Adrenal gland (tissue), 12 donors: ENCODE results near the gene UBXN6. TPM values are rescaled to one million over a fixed set of nuclear protein-coding genes. Genes with fewer than 3 reads are reported as not detected.
A peak's percentile ranks its signal among the peaks of the same experiment; 100 is the strongest.

ENCODE experiments used
- DNase-seq, 7 donors: peaks; one replicate each; pipeline ENCODE4 v3.0.0-alpha.2; 2019 to 2020
- H3K27ac ChIP-seq, 5 donors: fragments of 200-600 bp; sonication (generic) in 4 of 5; 1 replicate in 3 of 5; 2 replicates in 2 of 5; pipeline versions ENCODE4 v1.5.1 to v1.8.0; 2016 to 2020; ENCODE audit warnings: mild to moderate bottlenecking in 1 of 5
- H3K27me3 ChIP-seq: fragments of 200-600 bp; 2 replicates; pipeline ENCODE4 v1.8.0; 2021
- H3K36me3 ChIP-seq, 2 donors: fragments of 200-600 bp; replicated peaks in 1 of 2; 1 replicate in 1 of 2; 2 replicates in 1 of 2; pipeline versions ENCODE4 v1.5.1 to v1.8.0; 2018 to 2022
- H3K4me1 ChIP-seq, 2 donors: fragments of 200-600 bp; replicated peaks in 1 of 2; 1 replicate in 1 of 2; 2 replicates in 1 of 2; pipeline versions ENCODE4 v1.5.1 to v1.8.0; 2018 to 2021
- H3K4me3 ChIP-seq, 4 donors: fragments of 200-600 bp; sonication (generic) in 3 of 4; one replicate each; pipeline ENCODE4 v1.5.1; 2016 to 2018
- H3K9me3 ChIP-seq, 3 donors: fragments of 200-600 bp; sonication (generic) in 1 of 3; replicated peaks in 1 of 3; 1 replicate in 2 of 3; 2 replicates in 1 of 3; pipeline versions ENCODE4 v1.5.1 to v1.8.0; 2016 to 2021
- CTCF ChIP-seq, 6 experiments: fragments of 450-650 bp in 4 of 6; fragments of 200-600 bp in 2 of 6; sonication (generic) in 1 of 6; IDR thresholded peaks; 1 replicate in 5 of 6; 2 replicates in 1 of 6; pipeline versions ENCODE4 v1.5.1 to v1.8.0; 2016 to 2021; ENCODE audit warnings: antibody characterized with exemption in 6 of 6, mild to moderate bottlenecking in 2 of 6, moderate library complexity in 1 of 6
- POLR2A ChIP-seq, 2 donors: fragments of 450-650 bp; IDR thresholded peaks; one replicate each; pipeline ENCODE4 v1.6.1; 2017; ENCODE audit warnings: antibody characterized with exemption in 2 of 2, mild to moderate bottlenecking in 2 of 2, moderate library complexity in 1 of 2
- WGBS, 4 donors: extraction: QIAGEN DNeasy Blood & Tissue Kit in 2 of 4; methylation state at CpG; one replicate each; pipeline versions ENCODE4 v1.1.5 to v1.1.7; 2013 to 2017; 5-methylcytosine and 5-hydroxymethylcytosine counted together
- intact Hi-C, 2 donors: fragments of 100-400 bp; cut with DNase I; formaldehyde crosslinking; loops; one replicate each; pipeline versions ENCODE4 v1.14.1 to v1.15.0; 2022 to 2023
- polyA plus RNA-seq, 3 donors: library from polyadenylated mRNA; stranded (reverse); fragments of 200-250 nt in 2 of 3; fragments of 350-450 nt in 1 of 3; fragmentation: Illumina TruSeq in 1 of 3; extraction: RNeasy Lipid Tissue Mini Kit (QIAGEN cat#74804) in 1 of 3; gene quantifications; one replicate each; pipeline ENCODE4 v1.2.3, GENCODE V29; 2013 to 2014
- total RNA-seq, 9 donors: library from RNA; depleted of rRNA in 4 of 9; stranded (reverse); fragments of >200 nt in 4 of 9; fragments of 120-200 nt in 1 of 9; fragmentation: NEBNext Ultra II Directional in 1 of 9; extraction: Animal tissue kit (Norgen Biotek cat#: 25700) in 1 of 9; gene quantifications; one replicate each; pipeline versions ENCODE4 v1.1.0 to v1.2.4, GENCODE V29; 2013 to 2023
- donor health status: healthy with polysubstance abuse.
- donor health status: Bipolar disorder and iron deficiency.
- donor health status: DM: yes; HTN: yes; CAD: no.
- donor health status: DM: no; HTN: no; CAD: no.
- donor health status: DM: no; HTN: no; CAD: no.
- donor health status: DM: yes; HTN: yes; CAD: no.

The UBXN6 gene
- total and polyA plus RNA-seq, 12 donors, result 53.9 to 317 (median 254) TPM

DNA sequence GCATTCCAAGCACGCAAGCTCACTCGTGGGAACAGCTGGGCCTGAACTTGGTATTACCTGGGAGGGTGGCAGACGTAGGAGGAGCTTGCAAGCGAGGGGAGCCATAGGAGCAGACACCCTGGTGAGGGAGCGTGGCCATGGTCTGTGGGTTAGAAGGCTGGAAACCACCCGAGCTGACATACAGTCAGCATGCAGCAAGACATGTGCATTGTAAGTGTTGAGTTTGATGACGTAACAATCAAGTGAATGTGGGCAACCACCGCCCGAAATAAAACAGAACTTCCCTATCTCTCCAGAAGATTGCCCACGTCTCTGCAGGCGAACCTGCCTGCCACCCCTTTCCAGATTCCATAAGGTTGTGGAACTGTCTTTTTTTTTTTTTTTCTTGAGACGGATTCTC lies 26.8 kb downstream of the UBXN6 start:
- H3K4me1 ChIP-seq, result no peaks in the 10 kb centered on the region
- H3K36me3 ChIP-seq, result no peaks in the 10 kb centered on the region
- H3K27me3 ChIP-seq, result no peaks in the 10 kb centered on the region
- H3K4me3 ChIP-seq, result no peak overlapping the region
- TF ChIP-seq POLR2A (IDR thresholded peaks at IDR 0.05), result no peak
- TF ChIP-seq CTCF (IDR thresholded peaks at IDR 0.05), result no peak
- intact Hi-C loops, result no loop called here
- DNase-seq, result peak in 2 of 7 donors; percentile 24 to 40
- H3K27ac ChIP-seq, result no peak overlapping the region
- H3K9me3 ChIP-seq, result no peaks in the 10 kb centered on the region
- WGBS, 4 donors, result 76 to 90% (median 85%) methylated on average over 12 of the region's 12 CpGs

GRCh38 chr19:4429771-4430171 lies 27.8 kb downstream of the UBXN6 start:
- DNase-seq, result no peak
- intact Hi-C loops, result no loop called here
- 85 to 96% (median 91%) methylated on average over 12 of the region's 12 CpGs for WGBS, 4 donors
- no peaks in the 10 kb centered on the region for H3K9me3 ChIP-seq
- TF ChIP-seq CTCF (IDR thresholded peaks at IDR 0.05) (no peak), POLR2A (IDR thresholded peaks at IDR 0.05) (no peak)
- no peak overlapping the region for H3K4me3 ChIP-seq
- H3K27ac ChIP-seq, result no peak overlapping the region
- H3K4me1 ChIP-seq, result no peaks in the 10 kb centered on the region
- H3K27me3 ChIP-seq, result no peaks in the 10 kb centered on the region
- no peaks in the 10 kb centered on the region for H3K36me3 ChIP-seq

DNA sequence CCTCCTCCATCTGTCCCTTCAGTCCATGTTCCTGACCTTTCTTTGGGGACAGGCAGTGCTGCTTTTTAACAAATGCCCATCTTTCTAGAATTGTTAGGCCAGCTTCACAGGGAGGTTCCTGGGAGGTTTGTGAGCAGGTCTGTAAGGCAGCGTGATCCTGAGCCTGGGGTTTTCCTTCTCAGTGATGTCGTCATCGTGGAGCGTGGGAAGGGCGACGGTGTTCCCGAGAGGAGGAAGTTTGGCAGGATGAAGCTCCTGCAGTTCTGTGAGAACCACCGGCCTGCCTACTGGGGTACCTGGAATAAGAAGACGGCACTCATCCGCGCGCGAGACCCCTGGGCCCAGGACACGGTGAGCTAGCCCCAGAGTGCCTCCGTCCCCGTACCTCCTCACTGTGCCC lies 28.3 kb downstream of the UBXN6 start:
- Histone ChIP-seq H3K36me3 (no peaks in the 10 kb centered on the region), H3K27me3 (no peaks in the 10 kb centered on the region), H3K4me1 (no peaks in the 10 kb centered on the region), H3K27ac (no peak overlapping the region), H3K9me3 (no peaks in the 10 kb centered on the region), H3K4me3 (no peak overlapping the region)
- intact Hi-C loops, result no loop called here
- no peak for TF ChIP-seq CTCF (IDR thresholded peaks at IDR 0.05)
- TF ChIP-seq POLR2A (IDR thresholded peaks at IDR 0.05), result no peak
- DNase-seq, result no peak
- WGBS, 4 donors, result 91 to 96% (median 94%) methylated on average over 4 to 16 of the region's 16 CpGs

GRCh38 chr19:4428326-4428975 lies 29.1 kb downstream of the UBXN6 start:
- intact Hi-C loops, result no loop called here
- no peaks in the 10 kb centered on the region for H3K36me3 ChIP-seq

More at GRCh38 chr19:4428326-4428975, 29.1 kb downstream of the UBXN6 start:
- H3K27ac ChIP-seq, result no peak overlapping the region
- H3K27me3 ChIP-seq, result no peaks in the 10 kb centered on the region
- 94 to 99% (median 95%) methylated on average over 14 to 20 of the region's 20 CpGs for WGBS, 4 donors
- H3K4me3 ChIP-seq, result no peak overlapping the region
- TF ChIP-seq POLR2A (IDR thresholded peaks at IDR 0.05), result no peak
- TF ChIP-seq CTCF (IDR thresholded peaks at IDR 0.05), result no peak
- no peaks in the 10 kb centered on the region for H3K9me3 ChIP-seq
- H3K4me1 ChIP-seq, result no peaks in the 10 kb centered on the region
- no peak for DNase-seq
